Stimulated activated CD4-positive, alpha-beta T cell treated with anti-CD3 and anti-CD28 coated beads, TNF-alpha, amount 100 ng/mL, for 1 hour (primary cell): Measurements from ENCODE around the gene RPL36.
A peak's percentile ranks its signal among the peaks of the same experiment; 100 is the strongest.
"Not testable (repeated sequence)": the region's sequence is repeated elsewhere in the genome, so short reads cannot be mapped to it uniquely, and the experiment has no call there.

Source experiments
- DNase-seq, 3 donors: peaks; one replicate each; pipeline ENCODE4 v3.0.0-alpha.2; 2020; ENCODE audit warnings: low read depth in 3 of 3, low spot score in 1 of 3

Gene RPL36

GRCh38 chr19:5688262-5688881, 1.7 kb upstream of the RPL36 start:
- DNase-seq, result not testable (repeated sequence)

DNA sequence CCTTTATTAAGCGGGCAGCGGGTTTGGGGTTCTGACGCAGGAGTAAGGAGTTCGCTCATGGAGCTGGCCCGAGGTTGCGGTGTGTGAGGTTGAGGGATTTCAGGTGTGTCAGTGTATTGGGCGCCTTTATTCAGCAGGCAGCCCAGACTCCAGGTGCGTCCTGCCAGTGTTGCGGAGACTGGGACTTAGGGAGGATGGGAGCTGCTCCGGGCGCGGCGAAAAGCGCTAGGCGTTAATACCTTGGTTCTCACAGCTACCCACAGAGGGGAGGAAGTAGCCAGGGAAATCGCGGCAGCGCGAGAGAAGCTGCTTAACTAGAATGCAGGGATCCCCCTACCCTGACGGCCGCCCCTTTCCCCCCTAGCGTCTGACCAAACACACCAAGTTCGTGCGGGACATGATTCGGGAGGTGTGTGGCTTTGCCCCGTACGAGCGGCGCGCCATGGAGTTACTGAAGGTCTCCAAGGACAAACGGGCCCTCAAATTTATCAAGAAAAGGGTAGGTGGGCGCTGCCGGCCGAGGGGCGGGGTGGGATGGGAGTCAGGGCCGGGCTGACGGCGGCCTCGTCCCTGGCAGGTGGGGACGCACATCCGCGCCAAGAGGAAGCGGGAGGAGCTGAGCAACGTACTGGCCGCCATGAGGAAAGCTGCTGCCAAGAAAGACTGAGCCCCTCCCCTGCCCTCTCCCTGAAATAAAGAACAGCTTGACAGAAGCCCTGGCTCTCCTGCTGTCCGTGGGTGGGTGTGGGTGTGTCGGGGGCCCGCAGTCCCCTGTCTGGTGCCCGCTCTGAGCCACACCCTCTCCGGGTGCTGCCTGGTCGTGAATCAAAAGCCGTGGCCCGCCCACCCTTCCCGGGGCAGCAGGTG, 1.1 kb downstream of the RPL36 start:
- peak in 1 of 3 donors; percentile 54 for DNase-seq

DNA sequence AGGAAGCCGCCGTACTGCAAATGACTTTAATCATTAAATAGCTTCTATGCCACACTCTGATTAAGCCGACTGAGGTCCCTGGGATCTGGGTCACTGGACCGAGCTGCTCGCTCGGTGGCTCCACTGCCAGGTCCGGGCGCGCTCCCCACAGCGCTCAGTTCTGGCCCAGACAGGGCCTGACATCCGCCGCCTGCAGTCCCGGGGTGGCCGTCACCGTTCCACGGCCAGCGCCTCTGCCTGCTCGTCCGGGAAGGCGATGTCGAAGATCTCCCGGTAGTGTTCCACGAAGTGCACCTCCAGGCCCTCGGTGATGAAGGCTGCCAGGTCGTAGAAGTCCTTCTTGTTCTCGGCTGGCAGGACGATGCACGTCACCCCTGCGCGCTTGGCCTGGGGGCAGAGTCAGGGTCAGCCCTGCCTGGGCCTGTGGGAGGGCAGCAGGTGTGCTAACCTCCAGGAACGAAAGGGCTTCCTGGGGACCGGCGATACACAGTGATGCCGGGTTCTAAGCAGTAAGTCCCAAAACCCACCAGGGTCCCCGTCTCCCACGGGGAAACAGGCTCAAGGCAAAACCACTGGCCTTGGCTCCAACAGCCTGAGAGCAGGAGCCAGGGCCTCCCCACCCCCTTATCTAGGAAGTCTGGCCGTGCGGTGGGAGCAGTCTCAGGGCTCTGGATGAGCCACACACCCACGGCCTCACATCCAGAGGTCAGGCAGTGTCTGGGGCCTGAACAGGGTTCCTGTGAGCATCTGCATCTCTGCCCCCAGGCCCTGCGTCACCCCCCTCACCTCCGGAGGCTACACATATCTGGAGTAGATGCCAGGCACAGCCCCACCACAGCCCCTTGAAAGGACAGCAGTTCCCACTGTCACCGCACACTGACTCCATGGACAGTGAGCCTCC, 2.0 kb downstream of the RPL36 start:
- no peak for DNase-seq

GRCh38 chr19:5692723-5693194, 2.7 kb downstream of the RPL36 start:
- DNase-seq, result no peak

DNA sequence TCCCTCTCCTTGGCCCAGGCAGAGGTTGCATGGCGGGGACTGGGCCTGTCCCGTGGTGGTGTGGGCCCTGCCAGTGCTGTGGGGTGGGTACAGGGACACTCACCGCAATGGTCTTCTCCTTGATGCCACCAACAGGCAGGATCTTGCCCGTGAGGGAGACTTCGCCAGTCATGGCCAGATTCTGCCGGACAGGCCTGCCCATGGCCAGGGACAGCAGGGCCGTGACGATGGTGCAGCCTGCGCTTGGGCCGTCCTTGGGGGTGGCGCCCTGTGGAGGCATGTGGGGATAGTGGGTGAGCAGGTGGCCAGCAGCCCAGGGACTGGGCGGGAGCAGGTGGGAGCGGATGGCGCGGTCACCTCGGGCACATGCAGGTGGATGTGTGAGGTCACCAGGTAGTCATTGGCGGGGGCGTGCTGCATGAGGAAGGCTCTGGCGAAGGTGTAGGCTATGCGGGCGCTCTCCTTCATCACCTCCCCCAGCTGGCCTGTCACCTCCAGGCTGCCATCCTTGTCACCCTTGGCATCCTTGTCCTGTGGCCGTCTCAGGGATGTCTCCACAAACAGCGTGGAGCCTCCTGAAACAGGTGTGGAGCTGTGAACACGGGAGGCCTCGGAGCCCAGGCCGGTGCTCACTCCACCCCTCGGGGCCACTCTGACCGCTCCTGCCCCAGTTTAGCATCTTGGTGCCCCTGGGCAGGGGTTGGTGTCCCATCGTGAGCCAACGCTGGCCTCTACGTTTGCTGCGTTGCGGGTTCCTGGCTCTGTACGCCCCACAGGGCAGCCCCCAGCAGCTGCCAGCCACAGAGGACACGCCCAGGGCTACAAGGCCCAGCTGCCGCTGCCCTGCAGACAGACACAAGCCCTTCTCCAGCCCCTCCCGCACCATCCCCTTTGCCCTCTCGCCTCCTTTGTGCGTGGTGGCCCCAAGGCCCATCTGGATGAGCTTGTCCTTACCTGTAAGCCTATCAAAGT, 3.4 kb downstream of the RPL36 start:
- no peak for DNase-seq

DNA sequence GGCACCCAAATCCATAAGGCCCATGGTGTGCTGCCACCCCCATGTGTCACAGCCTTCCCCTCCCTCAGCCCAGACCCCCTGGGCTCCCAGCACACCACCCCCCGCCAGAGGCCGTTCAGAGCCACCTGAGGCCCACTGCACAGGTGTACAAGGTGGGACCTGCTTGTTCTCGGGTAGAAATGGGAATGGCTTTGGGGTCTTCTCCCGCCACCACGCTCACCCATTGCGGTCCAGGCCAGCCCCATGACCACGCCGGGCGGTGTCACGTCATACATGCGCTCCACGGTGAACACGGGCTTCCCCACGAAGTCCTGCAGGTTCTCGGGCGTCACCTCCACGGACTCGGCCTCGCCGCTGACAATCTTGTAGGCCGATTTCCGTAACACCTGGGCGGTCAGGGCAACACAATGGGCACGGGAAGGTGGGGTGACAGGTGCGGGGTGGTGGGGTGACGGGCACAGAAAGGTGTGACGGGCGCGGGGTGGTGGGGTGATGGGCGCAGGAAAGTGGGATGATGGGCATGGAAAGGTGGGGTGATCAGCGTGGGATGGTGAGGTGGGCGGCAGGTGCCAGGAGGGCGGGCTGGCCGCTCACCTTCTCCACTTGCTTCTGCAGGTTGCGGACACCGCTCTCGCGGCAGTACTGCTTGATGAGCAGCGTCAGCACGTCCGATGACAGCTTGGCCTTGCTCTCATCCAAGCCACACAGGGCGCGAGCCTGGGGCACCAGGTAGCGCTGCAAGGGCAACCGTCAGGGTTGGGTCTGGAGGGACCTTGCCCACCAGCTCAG, 4.3 kb downstream of the RPL36 start:
- no peak for DNase-seq

- no peak for DNase-seq
Observed at GRCh38 chr19:5694956-5695648, 5.0 kb downstream of the RPL36 start.

- no peak for DNase-seq
Observed at GRCh38 chr19:5695649-5696195, 5.6 kb downstream of the RPL36 start.

DNA sequence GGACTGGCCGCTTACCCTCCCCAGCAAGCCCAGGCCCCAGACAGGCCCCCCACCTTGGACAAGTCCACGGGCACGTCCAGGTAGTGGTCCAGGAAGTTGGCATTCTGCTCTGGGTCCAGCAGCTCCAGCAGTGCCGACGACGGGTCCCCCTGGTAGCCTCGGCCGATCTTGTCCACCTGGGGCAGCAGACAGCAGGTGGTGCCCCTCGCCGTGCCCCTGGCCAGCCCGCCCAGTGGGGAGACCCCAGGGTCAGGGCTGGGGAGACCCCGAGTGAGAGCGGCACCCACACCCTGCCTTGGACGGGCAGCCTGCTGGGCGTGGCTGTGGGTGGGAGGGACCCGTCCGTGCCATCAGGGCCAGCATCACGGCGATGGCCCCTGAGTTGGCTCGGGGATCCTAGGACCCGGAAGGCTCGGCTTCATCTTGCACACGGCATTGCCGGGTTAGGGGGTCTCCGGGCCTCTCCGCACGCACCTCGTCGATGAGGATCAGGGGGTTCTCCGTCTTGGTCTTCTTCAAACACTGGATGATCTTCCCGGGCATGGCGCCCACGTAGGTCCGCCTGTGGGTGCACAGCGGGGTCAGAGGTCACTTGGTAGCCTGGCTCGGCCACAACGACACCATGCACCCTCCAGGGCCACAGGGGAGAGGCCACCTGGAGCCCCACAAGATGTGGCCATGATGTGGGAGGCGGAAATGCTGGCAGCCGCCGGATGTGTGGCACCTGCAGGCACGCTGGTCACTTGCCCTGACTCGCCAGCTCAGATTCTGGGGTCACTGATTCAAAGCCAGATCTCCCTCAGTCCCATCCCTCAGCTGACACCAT, 6.3 kb downstream of the RPL36 start:
- DNase-seq, result no peak

GRCh38 chr19:5697022-5697889, 7.2 kb downstream of the RPL36 start:
- DNase-seq, result no peak

DNA sequence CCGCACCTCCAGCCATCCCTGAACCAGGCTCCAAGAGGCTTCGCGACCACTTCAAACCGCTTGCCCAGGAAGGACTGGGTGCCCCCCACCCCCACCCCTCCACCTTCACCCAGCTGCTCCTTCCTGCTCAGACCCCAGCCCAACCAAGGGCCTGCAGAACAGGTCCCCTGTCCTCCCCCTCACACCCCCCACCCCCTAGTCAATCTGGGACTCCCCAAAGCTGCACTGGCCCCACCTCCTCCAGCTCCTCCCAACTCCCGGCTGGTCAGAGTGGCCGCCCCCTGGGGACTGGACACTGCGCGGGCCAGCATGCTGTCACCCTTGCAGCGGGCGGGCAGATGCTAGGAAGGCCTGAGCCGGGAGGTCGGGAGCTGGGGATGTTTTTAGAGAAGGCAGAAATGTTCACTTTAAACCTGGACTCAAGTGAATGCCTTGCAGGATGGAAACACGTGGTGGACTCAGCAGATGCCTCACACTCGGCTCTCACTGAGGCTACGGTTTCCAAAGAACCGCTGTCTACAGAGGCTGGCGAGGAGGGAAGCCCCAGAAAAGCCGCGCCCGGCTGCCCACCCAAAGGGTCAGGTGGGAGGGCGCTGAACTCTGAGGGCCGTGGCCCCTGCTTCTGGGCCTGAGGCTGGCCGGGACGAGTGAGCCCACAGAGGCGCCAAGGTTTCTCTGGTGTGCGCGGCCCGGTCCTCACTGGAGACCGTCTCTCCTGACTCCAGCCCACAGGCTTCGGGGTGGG, 8.0 kb downstream of the RPL36 start:
- DNase-seq, result no peak

DNA sequence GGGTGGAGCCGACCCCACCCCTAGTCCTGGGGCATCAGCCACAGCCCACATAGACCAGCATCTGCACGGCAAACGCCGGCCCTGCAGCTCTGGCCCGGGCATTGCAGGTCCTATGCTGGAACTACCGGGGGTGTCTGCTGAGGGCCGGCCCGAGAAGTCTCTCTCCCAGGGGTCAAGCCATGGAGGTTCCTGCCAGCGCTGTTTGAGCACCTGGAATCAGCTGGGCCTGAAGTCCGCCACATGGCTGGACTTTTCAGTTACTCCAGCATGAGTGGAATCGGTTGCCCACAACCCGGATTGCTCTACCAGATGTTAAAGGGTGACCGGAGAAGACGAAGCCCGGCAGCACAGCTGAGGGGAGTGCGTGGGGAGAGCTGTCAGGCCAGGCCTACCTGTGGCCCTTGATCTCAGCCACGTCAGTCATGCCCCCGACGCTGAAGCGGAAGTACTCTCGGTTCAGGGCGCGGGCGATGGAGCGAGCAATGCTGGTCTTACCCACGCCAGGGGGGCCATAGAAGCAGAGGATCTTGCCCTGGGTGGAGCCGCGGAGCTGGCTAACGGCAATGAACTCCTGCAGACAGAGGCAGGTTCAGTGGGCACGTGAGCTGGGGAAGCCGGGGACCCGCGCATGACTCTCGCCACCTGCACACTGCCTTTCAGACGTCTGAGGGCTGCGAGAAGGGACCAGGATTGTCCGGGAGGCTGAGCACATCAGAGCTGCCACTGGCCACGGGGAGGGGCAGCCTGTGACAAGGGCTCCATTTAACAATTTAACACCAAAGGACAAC, 8.7 kb downstream of the RPL36 start:
- no peak for DNase-seq

GRCh38 chr19:5700455-5701092, 10.5 kb downstream of the RPL36 start:
- DNase-seq, result no peak

DNA sequence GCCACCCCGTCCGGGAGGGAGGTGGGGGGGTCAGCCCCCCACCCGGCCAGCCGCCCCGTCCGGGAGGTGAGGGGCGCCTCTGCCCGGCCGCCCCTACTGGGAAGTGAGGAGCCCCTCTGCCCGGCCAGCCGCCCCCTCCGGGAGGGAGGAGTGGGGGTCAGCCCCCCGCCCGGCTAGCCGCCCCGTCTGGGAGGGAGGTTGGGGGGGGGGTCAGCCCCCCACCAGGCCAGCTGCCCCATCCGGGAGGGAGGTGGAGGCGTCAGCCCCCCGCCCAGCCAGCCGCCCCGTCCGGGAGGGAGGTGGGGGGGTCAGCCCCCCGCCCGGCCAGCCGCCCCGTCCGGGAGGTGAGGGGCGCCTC, 11.9 kb downstream of the RPL36 start:
- not testable (repeated sequence) for DNase-seq
